Measurements from ENCODE around the gene GRIA3.
"Not testable (repeated sequence)": the region's sequence is repeated elsewhere in the genome, so short reads cannot be mapped to it uniquely, and the experiment has no call there.

The GRIA3 gene

DNA sequence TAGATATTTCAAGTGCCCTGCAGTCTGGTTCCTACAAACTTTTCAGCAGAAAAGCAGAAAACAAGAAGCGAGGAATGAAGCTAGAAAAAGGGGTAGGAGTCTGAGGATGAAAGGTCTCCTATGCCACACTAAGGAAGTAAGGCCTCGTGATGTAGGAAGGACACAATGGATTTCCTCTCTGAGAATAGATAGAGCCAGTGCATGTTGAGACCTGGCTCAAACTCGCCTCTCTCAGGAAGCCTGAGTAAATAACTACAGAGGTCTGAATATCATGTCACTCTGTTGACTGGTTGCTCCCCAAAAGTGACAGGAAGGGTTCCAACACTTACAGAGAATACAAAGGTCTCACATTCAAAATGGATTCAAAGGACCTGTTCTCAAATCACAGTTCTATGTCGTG, 93.3 kb downstream of the GRIA3 start:
- DNase-seq (ENCODE audit: low read depth), result no peak

DNA sequence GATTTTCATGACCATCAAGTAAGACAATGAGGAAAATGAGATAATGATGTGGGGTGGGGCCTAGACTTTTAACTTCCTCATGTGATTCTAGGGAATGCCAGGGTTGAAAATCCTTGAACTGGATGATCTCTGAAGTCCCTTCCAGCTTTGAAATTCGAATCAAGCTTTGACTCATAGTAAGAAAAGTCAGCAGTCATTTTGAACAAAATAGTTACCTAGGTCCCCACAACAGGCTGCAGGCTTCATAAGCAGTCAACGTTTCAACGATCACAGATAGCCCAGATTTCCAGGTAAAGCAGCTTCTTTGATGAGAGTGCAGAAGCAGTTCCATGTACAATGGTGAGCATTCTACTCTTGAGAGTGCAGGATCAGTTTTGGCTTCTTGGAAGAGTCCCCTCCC, 93.7 kb downstream of the GRIA3 start:
- DNase-seq (ENCODE audit: low read depth), result no peak

GRCh38 chrX:123282241-123282640, 98.2 kb downstream of the GRIA3 start:
- no peak for DNase-seq (ENCODE audit: low read depth)

GRCh38 chrX:123283407-123283806, 99.3 kb downstream of the GRIA3 start:
- DNase-seq (ENCODE audit: low read depth), result not testable (repeated sequence)

DNA sequence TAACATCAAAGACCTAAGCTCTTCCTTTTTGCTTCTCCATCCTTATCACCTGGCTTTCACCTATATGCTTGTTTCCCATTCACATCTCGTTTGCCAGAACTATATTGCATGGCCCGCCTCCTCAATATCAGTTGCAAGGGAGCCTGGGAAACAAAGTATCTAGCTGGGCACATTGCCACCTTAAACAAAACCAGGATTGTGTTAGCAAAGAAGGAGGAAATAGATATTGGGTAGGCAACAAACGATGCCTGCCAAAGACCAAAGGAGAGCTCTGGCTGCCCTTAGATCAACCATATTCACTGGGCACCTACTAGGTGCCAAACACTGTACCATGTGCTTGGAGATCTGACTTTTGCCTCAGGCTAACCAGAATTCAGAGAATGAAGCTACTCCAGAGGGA, 107.5 kb downstream of the GRIA3 start:
- DNase-seq (ENCODE audit: low read depth), result no peak

DNA sequence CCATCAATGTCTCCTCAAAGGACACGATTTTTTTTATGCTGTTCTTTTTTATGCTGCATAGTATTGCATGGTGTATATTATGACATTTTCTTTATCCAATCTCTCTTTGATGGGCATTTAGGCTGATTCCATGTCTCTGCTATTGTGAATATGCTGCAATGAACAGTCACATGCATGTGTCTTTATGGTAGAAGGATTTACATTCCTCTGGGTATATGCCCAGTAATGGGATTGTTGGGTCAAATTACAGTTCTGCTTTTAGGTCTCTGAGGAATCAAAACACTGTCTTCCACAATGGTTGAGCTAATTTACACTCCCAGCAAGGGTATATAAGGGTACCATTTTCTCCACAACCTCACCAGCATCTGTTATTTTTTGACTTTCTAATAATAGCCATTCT, 113.9 kb downstream of the GRIA3 start:
- DNase-seq (ENCODE audit: low read depth), result no peak

- no peak for DNase-seq (ENCODE audit: low read depth)
These were observed 119.4 kb downstream of the GRIA3 start for GRCh38 chrX:123303429-123303828.

- DNase-seq (ENCODE audit: low read depth), result no peak
These were observed 124.6 kb downstream of the GRIA3 start for GRCh38 chrX:123308658-123309057.

- DNase-seq (ENCODE audit: low read depth), result no peak
These were observed 126.0 kb downstream of the GRIA3 start for GRCh38 chrX:123310112-123310511.

- DNase-seq (ENCODE audit: low read depth), result no peak
These were observed 127.4 kb downstream of the GRIA3 start for GRCh38 chrX:123311486-123311885.

GRCh38 chrX:123313486-123313885, 129.4 kb downstream of the GRIA3 start:
- DNase-seq (ENCODE audit: low read depth), result no peak

- no peak for DNase-seq (ENCODE audit: low read depth)
These were observed 136.5 kb downstream of the GRIA3 start for GRCh38 chrX:123320622-123321021.

DNA sequence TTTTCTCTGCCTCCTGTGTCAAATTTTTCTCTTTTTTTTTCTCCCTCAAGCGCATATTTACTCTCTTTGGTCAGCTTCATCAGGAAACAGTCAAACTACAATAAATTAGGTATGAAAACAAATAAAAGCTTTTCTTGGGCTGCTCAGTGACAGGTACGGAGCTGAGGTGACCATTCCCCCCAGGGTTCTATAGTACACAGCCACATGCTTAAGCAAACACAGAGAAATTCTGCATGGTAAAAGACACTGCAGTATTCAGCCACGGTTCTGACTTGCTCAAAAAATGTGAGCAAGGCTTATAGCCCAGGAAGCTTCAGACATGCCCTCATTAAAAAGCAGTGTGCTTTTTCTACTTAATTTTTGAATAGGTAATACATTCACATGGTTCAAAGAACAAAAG, 138.5 kb downstream of the GRIA3 start:
- DNase-seq (ENCODE audit: low read depth), result no peak

DNA sequence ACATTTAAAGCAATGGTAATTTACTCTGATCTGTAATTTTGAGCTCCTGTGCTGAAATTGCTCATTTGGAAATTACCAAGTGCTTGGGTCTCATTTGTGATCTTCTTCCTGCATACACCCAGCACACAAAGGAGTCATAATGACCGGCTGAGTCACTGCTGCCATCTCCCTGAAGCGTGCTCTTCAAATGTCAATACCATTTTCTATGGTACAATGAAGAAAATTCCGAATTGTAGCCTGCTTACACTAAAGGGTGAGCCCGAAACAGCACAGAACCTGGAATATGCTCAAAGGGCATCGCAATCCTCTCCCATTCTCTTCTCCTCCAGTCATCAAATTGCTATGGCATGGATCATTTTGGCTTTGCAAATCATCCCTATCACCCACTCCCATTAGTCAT, 140.5 kb downstream of the GRIA3 start:
- DNase-seq (ENCODE audit: low read depth), result no peak

- DNase-seq (ENCODE audit: low read depth), result no peak
These were observed 146.3 kb downstream of the GRIA3 start for GRCh38 chrX:123330229-123330942.

GRCh38 chrX:123331349-123331748, 147.3 kb downstream of the GRIA3 start:
- no peak for DNase-seq (ENCODE audit: low read depth)

GRCh38 chrX:123331859-123332258, 147.8 kb downstream of the GRIA3 start:
- no peak for DNase-seq (ENCODE audit: low read depth)

DNA sequence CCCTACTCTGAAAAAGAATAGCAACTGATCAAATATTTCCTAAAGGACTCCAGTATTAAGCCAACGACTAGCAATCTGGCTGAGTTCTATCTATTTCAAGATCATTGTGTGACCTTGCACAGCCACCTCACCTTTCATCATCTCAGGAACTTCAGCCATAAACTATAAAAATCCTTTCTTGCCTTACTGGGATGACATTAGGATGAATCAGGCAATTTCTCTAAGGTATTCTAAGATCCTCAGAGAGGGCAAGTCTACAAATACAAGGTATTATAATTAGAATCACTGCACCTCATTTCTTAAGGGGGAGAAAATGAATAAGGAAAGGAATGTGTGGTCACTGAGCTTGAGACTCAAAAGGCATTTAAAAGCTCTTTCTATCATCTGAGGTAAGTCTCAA, 152.6 kb downstream of the GRIA3 start:
- DNase-seq (ENCODE audit: low read depth), result no peak

DNA sequence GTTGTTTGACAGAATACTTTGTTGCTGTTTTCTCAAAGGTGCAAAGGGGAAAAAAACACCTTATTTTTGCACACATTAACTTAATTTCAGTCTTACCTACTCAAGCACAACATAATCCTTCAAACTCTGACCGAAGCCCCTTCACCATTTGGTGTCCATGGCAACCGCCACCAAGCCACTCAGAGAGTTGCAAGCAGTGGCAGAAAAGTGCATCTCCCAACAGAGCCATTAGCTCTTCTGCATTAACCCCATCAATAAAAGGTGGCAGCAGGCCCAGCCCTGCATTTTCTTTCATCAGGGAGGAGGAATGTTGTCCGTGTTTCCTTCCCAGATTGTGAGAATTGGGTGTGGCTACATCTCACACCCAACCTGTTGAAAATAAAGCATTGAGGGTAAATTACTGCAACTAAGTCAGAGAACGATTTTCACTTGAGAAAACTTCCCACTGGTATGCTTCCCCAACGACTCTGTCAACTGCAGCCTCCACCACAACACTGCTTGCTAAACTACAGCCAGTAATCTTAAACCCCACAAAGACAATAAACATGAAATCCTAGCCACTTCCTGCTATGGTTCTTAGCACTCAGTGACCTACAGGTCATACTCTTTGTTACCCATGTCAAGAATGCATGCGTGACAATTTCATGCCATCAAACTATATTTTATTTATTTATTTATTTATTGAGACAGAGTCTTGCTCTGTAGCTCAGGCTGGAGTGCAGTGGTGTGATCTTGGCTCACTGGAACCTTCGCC, 154.0 kb downstream of the GRIA3 start:
- DNase-seq (ENCODE audit: low read depth), result no peak

GRCh38 chrX:123339221-123339905, 155.3 kb downstream of the GRIA3 start:
- no peak for DNase-seq (ENCODE audit: low read depth)

- DNase-seq (ENCODE audit: low read depth), result no peak
These were observed 156.6 kb downstream of the GRIA3 start for GRCh38 chrX:123340696-123341095.

- DNase-seq (ENCODE audit: low read depth), result no peak
These were observed 164.4 kb downstream of the GRIA3 start for GRCh38 chrX:123348468-123348867.

- no peak for DNase-seq (ENCODE audit: low read depth)
These were observed 166.1 kb downstream of the GRIA3 start for GRCh38 chrX:123350226-123350625.

Data from stimulated activated CD4-positive, alpha-beta T cell treated with anti-CD3 and anti-CD28 coated beads, Interleukin-2, amount 100 ng/mL, for 4 hours (primary cell).